ENCODE results near the gene CFH.

GRCh38 chr1:196607981-196608380, 43.9 kb upstream of the CFH start:
- TF ChIP-seq, protein P1, sequence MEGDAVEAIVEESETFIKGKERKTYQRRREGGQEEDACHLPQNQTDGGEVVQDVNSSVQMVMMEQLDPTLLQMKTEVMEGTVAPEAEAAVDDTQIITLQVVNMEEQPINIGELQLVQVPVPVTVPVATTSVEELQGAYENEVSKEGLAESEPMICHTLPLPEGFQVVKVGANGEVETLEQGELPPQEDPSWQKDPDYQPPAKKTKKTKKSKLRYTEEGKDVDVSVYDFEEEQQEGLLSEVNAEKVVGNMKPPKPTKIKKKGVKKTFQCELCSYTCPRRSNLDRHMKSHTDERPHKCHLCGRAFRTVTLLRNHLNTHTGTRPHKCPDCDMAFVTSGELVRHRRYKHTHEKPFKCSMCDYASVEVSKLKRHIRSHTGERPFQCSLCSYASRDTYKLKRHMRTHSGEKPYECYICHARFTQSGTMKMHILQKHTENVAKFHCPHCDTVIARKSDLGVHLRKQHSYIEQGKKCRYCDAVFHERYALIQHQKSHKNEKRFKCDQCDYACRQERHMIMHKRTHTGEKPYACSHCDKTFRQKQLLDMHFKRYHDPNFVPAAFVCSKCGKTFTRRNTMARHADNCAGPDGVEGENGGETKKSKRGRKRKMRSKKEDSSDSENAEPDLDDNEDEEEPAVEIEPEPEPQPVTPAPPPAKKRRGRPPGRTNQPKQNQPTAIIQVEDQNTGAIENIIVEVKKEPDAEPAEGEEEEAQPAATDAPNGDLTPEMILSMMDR (IDR thresholded peaks at IDR 0.05): no peak
- no peak for TF ChIP-seq POLR2A (IDR thresholded peaks at IDR 0.05)
